Measurements from ENCODE around the gene ZNF780B.

- no peak for TF ChIP-seq CSDC2 (CRISPR knock-in tag; IDR thresholded peaks at IDR 0.05)
- TF ChIP-seq ZNF8 (CRISPR knock-in tag; IDR thresholded peaks at IDR 0.05), result no peak
- no peak for TF ChIP-seq CREB5 (CRISPR knock-in tag; IDR thresholded peaks at IDR 0.05; ENCODE audit: low read depth)
- no peak for TF ChIP-seq RARB (CRISPR knock-in tag; IDR thresholded peaks at IDR 0.05)
These were observed 20.0 kb downstream of the ZNF780B start for GRCh38 chr19:40035996-40036395.
